Activated naive CD8-positive, alpha-beta T cell (primary cell): Measurements from ENCODE around the gene FEN1.

ENCODE experiments used
- H3K27ac Mint-ChIP-seq: one replicate; pipeline ENCODE4 v1.8.0; 2021; ENCODE audit warnings: mixed read lengths
- H3K27me3 Mint-ChIP-seq: one replicate; pipeline ENCODE4 v1.8.0; 2021; ENCODE audit warnings: mixed read lengths
- H3K36me3 Mint-ChIP-seq: one replicate; pipeline ENCODE4 v1.8.0; 2021; ENCODE audit warnings: mixed read lengths
- H3K4me1 Mint-ChIP-seq: one replicate; pipeline ENCODE4 v1.8.0; 2021; ENCODE audit warnings: low read depth, mixed read lengths
- H3K4me3 Mint-ChIP-seq: one replicate; pipeline ENCODE4 v1.8.0; 2021; ENCODE audit warnings: mild to moderate bottlenecking, mixed read lengths
- H3K9me3 Mint-ChIP-seq: one replicate; pipeline ENCODE4 v1.8.0; 2021; ENCODE audit warnings: low read depth, mixed read lengths

Gene FEN1

GRCh38 chr11:61830237-61831105, 37.8 kb downstream of the FEN1 start:
- H3K9me3 Mint-ChIP-seq: no peaks in the 10 kb centered on the region
- H3K27ac Mint-ChIP-seq: no peak overlapping the region
- H3K4me1 Mint-ChIP-seq: peaks cover 27% of the 10 kb centered on the region
- H3K36me3 Mint-ChIP-seq: peaks cover 2% of the 10 kb centered on the region
- H3K4me3 Mint-ChIP-seq: peak overlapping the region; percentile 14
- H3K27me3 Mint-ChIP-seq: peaks cover 23% of the 10 kb centered on the region

- H3K9me3 Mint-ChIP-seq: no peaks in the 10 kb centered on the region
- peaks cover 18% of the 10 kb centered on the region for H3K27me3 Mint-ChIP-seq
- no peak overlapping the region for H3K4me3 Mint-ChIP-seq
- H3K4me1 Mint-ChIP-seq: peaks cover 29% of the 10 kb centered on the region
- H3K27ac Mint-ChIP-seq: no peak overlapping the region
- H3K36me3 Mint-ChIP-seq: peaks cover 2% of the 10 kb centered on the region
Observed at GRCh38 chr11:61832207-61832606, 39.5 kb downstream of the FEN1 start.

- Mint-ChIP-seq H3K4me1 (peaks cover 28% of the 10 kb centered on the region), H3K36me3 (peaks cover 2% of the 10 kb centered on the region), H3K27me3 (peaks cover 17% of the 10 kb centered on the region), H3K4me3 (no peak overlapping the region), H3K27ac (no peak overlapping the region), H3K9me3 (no peaks in the 10 kb centered on the region)
Observed at GRCh38 chr11:61832754-61833153, 40.0 kb downstream of the FEN1 start.

GRCh38 chr11:61833471-61833870, 40.8 kb downstream of the FEN1 start:
- Mint-ChIP-seq H3K27ac (peak overlapping the region; percentile 61), H3K9me3 (no peaks in the 10 kb centered on the region), H3K27me3 (peaks cover 17% of the 10 kb centered on the region), H3K4me3 (no peak overlapping the region), H3K36me3 (peaks cover 2% of the 10 kb centered on the region), H3K4me1 (peaks cover 28% of the 10 kb centered on the region)

GRCh38 chr11:61833926-61834277, 41.2 kb downstream of the FEN1 start:
- Mint-ChIP-seq H3K36me3 (peaks cover 2% of the 10 kb centered on the region), H3K4me3 (no peak overlapping the region), H3K4me1 (peaks cover 26% of the 10 kb centered on the region), H3K27ac (no peak overlapping the region), H3K9me3 (no peaks in the 10 kb centered on the region), H3K27me3 (peaks cover 17% of the 10 kb centered on the region)

- H3K36me3 Mint-ChIP-seq: peaks cover 2% of the 10 kb centered on the region
Observed at GRCh38 chr11:61834278-61835048, 41.8 kb downstream of the FEN1 start.

GRCh38 chr11:61836193-61836592, 43.5 kb downstream of the FEN1 start:
- H3K4me3 Mint-ChIP-seq: no peak overlapping the region
- no peak overlapping the region for H3K27ac Mint-ChIP-seq
- H3K9me3 Mint-ChIP-seq: no peaks in the 10 kb centered on the region
- H3K4me1 Mint-ChIP-seq: peaks cover 19% of the 10 kb centered on the region
- H3K27me3 Mint-ChIP-seq: peaks cover 7% of the 10 kb centered on the region
- peaks cover 2% of the 10 kb centered on the region for H3K36me3 Mint-ChIP-seq

More at GRCh38 chr11:61834278-61835048, 41.8 kb downstream of the FEN1 start:
- H3K27me3 Mint-ChIP-seq: peaks cover 16% of the 10 kb centered on the region
- no peak overlapping the region for H3K27ac Mint-ChIP-seq
- no peaks in the 10 kb centered on the region for H3K9me3 Mint-ChIP-seq
- H3K4me3 Mint-ChIP-seq: no peak overlapping the region
- H3K4me1 Mint-ChIP-seq: peaks cover 22% of the 10 kb centered on the region

GRCh38 chr11:61837411-61838005, 44.8 kb downstream of the FEN1 start:
- H3K4me3 Mint-ChIP-seq: no peak overlapping the region
- peaks cover 4% of the 10 kb centered on the region for H3K36me3 Mint-ChIP-seq
- peaks cover 22% of the 10 kb centered on the region for H3K4me1 Mint-ChIP-seq
- peaks cover 4% of the 10 kb centered on the region for H3K27me3 Mint-ChIP-seq
- no peak overlapping the region for H3K27ac Mint-ChIP-seq
- no peaks in the 10 kb centered on the region for H3K9me3 Mint-ChIP-seq

GRCh38 chr11:61838501-61838900, 45.8 kb downstream of the FEN1 start:
- H3K27ac Mint-ChIP-seq: no peak overlapping the region
- H3K36me3 Mint-ChIP-seq: peaks cover 3% of the 10 kb centered on the region
- peaks cover 3% of the 10 kb centered on the region for H3K27me3 Mint-ChIP-seq
- H3K4me1 Mint-ChIP-seq: peaks cover 20% of the 10 kb centered on the region
- H3K9me3 Mint-ChIP-seq: no peaks in the 10 kb centered on the region
- no peak overlapping the region for H3K4me3 Mint-ChIP-seq

GRCh38 chr11:61838921-61839320, 46.2 kb downstream of the FEN1 start:
- Mint-ChIP-seq H3K27ac (no peak overlapping the region), H3K4me1 (peaks cover 16% of the 10 kb centered on the region)

GRCh38 chr11:61839742-61840141, 47.0 kb downstream of the FEN1 start:
- H3K27ac Mint-ChIP-seq: no peak overlapping the region
- H3K4me3 Mint-ChIP-seq: no peak overlapping the region
- peaks cover 11% of the 10 kb centered on the region for H3K4me1 Mint-ChIP-seq
- H3K9me3 Mint-ChIP-seq: no peaks in the 10 kb centered on the region
- H3K27me3 Mint-ChIP-seq: no peaks in the 10 kb centered on the region
- peaks cover 2% of the 10 kb centered on the region for H3K36me3 Mint-ChIP-seq

More at GRCh38 chr11:61838921-61839320, 46.2 kb downstream of the FEN1 start:
- Mint-ChIP-seq H3K4me3 (no peak overlapping the region), H3K36me3 (peaks cover 2% of the 10 kb centered on the region), H3K9me3 (no peaks in the 10 kb centered on the region), H3K27me3 (no peaks in the 10 kb centered on the region)

GRCh38 chr11:61840371-61840770, 47.7 kb downstream of the FEN1 start:
- peaks cover 2% of the 10 kb centered on the region for H3K36me3 Mint-ChIP-seq
- H3K4me3 Mint-ChIP-seq: no peak overlapping the region
- H3K27ac Mint-ChIP-seq: no peak overlapping the region
- peaks cover 8% of the 10 kb centered on the region for H3K4me1 Mint-ChIP-seq
- H3K9me3 Mint-ChIP-seq: no peaks in the 10 kb centered on the region
- H3K27me3 Mint-ChIP-seq: no peaks in the 10 kb centered on the region

- no peaks in the 10 kb centered on the region for H3K27me3 Mint-ChIP-seq
- no peak overlapping the region for H3K4me3 Mint-ChIP-seq
- H3K27ac Mint-ChIP-seq: no peak overlapping the region
- H3K9me3 Mint-ChIP-seq: no peaks in the 10 kb centered on the region
- peaks cover 2% of the 10 kb centered on the region for H3K36me3 Mint-ChIP-seq
- peaks cover 4% of the 10 kb centered on the region for H3K4me1 Mint-ChIP-seq
Observed at GRCh38 chr11:61841636-61842527, 49.2 kb downstream of the FEN1 start.

GRCh38 chr11:61842528-61842820, 49.8 kb downstream of the FEN1 start:
- H3K4me3 Mint-ChIP-seq: no peak overlapping the region
- no peaks in the 10 kb centered on the region for H3K9me3 Mint-ChIP-seq
- peaks cover 2% of the 10 kb centered on the region for H3K36me3 Mint-ChIP-seq
- peaks cover 4% of the 10 kb centered on the region for H3K4me1 Mint-ChIP-seq
- no peaks in the 10 kb centered on the region for H3K27me3 Mint-ChIP-seq
- no peak overlapping the region for H3K27ac Mint-ChIP-seq
